Smooth muscle cell of the brain vasculature (primary cell): ENCODE data around the gene GPR45.
"Not testable (repeated sequence)": the region's sequence is repeated elsewhere in the genome, so short reads cannot be mapped to it uniquely, and the experiment has no call there.

Source experiments
- DNase-seq: peaks from one replicate; pipeline ENCODE4 v3.0.0-alpha.2; 2012; ENCODE audit warnings: low read depth, low spot score

GPR45 gene, protein sequence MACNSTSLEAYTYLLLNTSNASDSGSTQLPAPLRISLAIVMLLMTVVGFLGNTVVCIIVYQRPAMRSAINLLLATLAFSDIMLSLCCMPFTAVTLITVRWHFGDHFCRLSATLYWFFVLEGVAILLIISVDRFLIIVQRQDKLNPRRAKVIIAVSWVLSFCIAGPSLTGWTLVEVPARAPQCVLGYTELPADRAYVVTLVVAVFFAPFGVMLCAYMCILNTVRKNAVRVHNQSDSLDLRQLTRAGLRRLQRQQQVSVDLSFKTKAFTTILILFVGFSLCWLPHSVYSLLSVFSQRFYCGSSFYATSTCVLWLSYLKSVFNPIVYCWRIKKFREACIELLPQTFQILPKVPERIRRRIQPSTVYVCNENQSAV

DNA sequence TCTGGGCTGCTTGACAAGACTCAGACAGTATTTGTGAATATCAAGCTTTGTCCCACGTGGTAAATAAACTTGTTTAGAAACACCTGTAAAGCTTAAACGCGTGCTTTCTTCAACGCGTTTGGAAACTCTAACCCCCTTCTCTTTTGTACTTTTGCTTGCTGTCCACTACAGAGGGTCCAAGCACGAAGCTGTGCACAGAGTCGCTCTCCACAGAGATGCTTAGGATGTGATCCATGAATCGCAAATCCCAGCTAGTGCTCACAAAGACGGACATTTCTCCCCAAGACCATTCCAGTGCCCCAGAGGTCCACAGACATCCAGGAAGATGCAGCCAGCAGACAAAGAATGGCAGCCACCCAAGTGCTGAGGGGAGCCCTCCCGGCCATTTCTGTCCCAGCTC, at the start of gene GPR45:
TSS of gene GPR45 (plus strand) at position 301 of the 400 bp plus-strand sequence. CDS start 116 bp downstream, outside the sequence.
- DNase-seq, result no peak

DNA sequence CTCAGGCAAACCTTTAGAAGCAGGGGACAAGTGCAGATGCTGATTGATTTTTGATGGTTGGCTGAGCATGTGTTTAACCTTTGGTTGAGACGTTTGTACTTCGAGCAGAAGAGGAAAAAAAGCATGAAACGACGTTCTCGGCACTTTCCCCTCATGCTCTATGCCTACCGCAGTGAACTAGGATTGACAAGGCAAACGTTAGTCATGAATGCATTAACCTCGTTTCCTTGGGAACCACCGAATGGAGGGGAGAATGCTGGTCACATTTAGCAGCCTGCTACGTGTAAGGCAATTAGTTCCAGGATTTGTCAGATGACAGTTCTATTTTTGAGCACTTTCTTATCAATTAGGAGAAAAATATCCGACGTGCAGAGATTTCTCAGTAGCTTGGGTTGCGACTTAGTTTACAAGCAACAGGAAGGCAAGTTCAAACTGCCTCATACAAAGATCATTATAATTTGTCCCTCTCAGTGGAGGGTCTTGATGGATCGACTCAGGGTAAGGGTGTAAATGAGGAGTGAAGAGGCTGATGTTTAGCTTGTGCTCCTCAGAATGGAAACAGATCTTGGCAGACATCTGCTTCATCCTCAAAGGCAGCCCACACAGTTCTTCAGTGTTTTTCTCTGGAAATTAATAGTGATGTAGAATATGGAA, 47.4 kb upstream of the GPR45 start:
- no peak for DNase-seq

DNA sequence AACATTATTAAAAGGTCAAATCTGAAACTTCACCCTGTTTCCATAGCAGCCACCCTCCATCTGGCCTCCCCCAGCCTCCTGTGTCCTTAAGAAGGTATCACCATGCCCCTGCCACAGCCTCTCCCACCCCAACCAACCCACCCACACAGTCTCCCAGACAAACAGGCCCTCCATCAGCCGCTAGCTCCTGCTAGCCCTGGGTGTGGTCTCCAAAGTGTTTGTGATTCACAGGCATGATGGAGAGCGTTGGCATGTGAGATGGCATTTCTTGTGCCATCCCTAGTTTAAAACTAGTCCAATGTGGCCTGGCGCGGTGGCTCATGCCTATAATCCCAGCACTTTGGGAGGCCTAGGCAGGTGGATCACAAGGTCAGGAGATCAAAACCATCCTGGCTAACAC, 44.9 kb upstream of the GPR45 start:
- DNase-seq, result no peak

DNA sequence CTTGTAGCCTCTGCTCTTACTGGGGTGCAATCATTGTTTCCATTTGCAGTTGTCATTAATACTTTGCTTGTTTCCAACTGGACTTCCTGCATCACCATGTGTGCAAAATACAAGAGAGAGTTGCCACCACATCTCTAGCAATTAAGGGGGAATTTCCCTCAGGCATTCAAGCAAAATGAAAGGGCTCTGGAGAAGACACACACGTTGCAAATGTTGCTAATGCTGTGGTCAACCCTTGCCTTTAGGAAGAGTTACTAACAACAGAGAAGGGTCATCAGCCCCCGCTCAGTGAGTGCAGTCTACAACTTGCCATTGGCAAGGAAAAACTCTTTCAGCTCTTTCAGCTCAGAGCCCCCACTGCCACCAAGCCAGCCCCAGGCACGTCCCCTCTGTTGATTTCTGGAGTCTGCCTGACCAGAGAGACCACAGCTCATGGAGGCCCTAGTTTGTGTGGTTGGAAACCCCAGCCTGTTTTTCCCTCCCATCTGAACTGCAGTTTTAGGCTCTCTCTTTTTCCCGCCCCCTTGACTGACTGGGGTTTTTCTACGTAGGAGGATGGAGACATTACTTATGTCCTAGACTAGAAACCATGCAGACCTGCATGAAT, 25.9 kb upstream of the GPR45 start:
- no peak for DNase-seq

DNA sequence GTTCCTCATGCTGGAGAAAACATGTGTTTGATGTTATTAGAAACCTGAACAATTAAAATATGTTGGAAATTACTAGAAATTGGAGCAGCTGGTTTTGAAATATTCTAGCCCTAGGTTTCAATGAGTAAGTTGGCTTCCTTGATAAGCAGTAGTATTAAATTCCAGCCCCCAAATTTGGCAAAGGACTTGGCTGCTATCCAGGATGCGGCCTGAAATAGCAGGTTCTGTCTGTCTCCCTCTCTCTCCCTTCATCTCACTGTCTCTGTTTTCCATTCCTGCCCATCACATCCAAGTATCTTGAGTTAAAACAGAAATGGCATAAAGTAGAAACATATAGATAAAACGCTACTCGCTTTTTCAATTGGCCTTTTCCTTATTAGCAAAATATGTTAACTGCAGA, 20.9 kb upstream of the GPR45 start:
- DNase-seq, result no peak

DNA sequence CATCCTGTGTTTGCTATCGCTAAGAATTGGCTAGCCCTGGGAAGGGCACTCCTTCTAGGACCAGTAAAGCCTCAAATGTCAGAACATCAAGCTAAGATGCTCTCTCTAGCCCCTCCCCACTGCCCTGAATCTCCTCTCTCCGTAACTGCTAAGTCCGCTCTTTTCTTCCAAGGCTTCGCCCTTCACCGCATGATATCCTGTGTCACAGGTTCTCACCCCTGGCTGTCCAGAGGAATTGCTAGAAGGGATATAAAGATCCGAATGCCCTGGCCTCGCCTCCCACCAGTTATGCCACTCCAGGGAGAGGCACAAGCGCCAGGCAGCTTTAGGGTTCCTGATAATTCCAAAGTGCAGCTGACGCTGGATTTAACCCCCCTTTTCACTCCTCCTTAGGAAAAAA, 17.1 kb upstream of the GPR45 start:
- no peak for DNase-seq

DNA sequence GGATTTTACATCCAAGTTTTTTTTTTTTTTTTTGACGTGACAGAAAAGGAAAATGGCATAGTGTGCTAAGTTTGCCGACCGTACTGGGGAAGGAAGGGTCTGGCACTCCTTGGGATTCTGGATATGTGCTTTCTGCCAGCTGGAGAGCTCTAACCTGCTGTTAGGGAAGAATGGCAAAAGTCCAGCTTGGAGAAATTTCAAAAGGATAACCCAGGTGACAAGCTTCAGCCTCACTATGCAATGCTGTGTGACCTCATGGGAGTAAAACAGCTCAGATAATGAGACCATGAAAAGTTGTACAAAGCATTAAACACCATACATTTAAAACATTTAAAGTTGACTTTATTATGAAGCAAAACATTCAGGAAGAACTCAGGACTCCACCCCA, 10.3 kb upstream of the GPR45 start:
- no peak for DNase-seq

DNA sequence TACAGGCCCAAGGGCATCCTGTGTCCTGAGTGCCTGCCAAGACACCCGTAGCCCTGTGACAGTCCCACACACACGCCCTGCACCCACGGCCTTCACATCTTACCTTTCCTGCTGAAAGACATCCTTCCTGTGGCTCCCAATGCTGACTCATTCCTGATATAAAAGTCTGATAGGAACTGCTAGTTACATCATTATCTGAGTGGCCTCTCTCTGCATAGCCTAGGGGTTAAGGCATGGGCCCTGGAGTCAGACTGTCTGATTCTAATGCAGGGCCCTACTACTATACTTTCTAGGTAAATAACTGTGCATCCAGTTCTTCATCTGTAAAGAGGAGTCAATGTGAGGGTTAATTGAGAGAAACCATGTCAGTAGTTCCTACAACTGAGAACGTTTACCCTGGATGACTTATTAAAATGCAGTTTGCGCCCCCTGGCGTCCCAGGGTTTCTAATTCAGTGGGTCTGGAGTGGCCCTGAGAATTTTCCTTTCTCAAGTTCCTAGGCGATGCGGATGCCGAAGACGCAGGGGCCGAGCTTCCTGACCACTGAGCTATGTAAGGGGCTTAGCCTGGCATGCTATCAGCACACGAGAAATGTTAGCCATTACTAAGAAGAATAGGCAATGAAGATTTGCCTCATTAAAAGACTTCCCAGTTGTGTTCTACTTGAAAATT, 6.0 kb upstream of the GPR45 start:
- DNase-seq, result peak; percentile 73

DNA sequence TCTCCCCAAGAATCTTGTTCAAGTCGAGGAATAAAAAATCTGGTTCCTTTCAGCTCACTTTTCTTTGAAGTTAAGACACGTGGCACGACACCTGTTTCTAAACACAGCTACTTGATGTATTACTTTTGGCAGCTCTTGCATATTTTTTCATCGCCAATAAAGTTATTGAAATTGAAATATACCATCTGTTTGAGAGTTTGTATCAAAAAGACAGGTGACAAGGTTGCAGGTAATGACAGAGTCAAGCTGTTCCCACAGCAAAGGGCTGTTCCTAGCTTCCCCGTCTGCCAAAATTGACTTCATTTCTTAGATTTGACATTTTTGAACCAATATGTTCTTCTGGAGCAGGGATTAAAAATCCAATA, 5.5 kb upstream of the GPR45 start:
- no peak for DNase-seq

DNA sequence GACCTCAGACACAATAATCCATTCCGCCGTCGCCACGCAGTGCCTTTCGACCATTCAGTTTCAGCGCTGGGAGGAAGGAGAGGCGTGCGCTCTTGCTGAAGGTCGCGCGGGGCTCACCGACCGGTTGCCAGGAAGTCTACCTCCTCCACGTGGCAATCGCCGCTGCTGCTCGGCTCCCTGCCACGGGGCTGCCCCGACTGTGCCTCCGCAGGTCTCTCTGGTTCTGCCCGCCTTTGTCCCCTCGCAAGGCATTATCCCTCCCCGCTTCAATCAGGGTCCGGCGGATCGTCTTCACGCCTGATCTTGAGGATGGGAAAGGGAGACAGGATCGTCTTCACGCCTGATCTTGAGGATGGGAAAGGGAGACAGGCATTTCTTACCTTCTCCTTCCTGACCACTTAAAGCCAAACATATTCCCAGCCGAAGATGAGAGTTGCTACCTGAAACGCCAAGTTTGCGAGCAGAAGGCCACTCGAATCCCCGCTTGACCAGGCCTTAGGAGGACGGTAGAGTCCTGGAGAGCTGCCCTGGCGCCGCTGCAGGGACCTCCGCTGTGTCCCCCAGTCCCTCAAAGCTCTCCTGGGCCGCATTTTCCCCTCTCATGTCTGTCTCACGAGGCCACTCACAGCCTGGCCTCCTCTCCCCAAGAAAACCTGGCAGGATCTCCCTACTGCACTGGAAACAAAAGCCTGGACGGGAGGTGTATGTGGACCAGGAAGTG, 4.3 kb upstream of the GPR45 start:
- no peak for DNase-seq

DNA sequence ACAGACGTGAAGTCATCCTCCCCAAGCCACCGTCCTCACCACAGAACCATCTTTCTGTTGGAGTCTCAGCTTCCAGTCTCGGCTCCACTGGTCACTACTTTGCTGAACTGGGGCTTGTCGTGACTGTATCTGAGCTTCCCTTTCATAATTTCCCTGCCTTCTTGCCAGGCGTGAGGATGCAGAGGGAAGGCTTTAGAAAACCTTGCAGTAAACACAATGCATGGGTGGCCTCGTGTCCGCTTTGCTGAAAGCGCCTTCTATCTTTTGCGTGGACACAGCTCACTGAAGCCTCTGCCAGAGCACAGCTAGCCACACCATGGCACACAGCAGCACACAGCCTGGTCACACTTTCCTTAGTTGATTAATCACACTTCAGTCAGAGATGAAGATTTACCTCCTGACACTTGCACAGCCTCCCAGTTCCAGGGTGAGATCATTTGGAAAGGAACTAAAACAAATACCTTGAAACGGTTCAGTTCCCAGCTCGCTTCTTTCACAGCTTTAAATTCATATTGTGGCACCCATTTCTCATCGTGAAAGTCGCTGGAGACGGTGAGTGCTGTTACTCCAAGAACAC, 2.8 kb upstream of the GPR45 start:
- no peak for DNase-seq

DNA sequence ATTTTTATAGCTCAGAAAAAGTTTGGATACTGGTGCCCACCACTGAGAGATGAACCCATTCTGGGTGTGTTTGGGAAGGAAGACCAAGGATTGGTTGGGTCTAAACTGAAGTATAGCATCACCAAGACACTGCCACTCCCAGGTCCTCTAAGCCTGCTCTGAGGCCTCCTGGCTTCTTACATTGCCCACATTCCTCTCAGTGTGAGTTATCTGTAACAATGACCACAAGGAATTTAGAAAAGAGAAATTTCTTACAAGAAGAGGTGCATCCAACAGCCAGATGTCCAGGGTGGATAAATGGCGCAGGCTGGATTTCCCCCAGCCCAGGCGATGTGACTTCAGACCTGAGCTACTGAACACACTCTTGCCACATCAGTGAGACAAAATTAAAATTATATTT, 1.6 kb upstream of the GPR45 start:
- peak; percentile 26 for DNase-seq

DNA sequence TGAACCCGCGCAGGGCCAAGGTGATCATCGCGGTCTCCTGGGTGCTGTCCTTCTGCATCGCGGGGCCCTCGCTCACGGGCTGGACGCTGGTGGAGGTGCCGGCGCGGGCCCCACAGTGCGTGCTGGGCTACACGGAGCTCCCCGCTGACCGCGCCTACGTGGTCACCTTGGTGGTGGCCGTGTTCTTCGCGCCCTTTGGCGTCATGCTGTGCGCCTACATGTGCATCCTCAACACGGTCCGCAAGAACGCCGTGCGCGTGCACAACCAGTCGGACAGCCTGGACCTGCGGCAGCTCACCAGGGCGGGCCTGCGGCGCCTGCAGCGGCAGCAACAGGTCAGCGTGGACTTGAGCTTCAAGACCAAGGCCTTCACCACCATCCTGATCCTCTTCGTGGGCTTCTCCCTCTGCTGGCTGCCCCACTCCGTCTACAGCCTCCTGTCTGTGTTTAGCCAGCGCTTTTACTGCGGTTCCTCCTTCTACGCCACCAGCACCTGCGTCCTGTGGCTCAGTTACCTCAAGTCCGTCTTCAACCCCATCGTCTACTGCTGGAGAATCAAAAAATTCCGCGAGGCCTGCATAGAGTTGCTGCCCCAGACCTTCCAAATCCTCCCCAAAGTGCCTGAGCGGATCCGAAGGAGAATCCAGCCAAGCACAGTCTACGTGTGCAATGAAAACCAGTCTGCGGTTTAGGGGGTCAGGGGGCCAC, 897 bp downstream of the GPR45 start:
- no peak for DNase-seq

DNA sequence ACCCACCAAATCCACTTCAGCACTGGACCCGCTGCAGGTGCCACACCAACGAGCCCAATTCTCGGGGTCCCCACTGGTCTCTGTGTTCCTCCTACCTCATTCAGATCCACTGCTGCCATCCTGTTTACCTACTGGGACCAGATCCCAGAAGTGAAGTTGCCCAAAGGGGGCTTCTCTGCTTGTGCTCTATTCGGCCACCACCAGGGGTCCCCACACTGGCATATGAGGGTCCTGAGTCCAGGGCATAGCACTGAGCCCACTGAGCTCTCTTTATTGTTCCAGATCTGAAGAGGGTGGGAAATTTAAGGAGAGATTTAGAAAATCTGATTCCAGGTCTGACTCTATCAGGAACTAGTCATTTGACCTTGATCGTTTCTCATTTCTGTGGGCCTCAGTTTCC, 2.4 kb downstream of the GPR45 start:
- no peak for DNase-seq

DNA sequence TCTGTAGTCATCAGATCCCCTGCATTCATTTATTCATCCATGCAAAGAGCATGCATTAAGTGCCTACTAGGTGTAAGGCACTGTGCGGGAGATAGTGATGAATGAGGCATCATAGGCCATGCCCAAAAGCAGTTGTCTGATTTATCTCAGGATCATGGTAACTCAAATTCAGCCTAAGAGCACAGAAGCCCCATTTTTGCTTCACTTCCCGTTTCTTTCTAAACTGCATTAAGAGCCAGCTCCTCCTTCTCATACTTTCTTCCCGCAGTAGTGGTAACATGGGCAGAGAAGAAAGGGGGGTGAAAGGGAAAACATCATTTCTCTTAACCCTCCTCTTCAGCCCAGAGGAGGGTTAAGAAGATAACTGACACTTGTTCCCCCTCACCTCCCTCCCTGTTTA, 2.9 kb downstream of the GPR45 start:
- no peak for DNase-seq

DNA sequence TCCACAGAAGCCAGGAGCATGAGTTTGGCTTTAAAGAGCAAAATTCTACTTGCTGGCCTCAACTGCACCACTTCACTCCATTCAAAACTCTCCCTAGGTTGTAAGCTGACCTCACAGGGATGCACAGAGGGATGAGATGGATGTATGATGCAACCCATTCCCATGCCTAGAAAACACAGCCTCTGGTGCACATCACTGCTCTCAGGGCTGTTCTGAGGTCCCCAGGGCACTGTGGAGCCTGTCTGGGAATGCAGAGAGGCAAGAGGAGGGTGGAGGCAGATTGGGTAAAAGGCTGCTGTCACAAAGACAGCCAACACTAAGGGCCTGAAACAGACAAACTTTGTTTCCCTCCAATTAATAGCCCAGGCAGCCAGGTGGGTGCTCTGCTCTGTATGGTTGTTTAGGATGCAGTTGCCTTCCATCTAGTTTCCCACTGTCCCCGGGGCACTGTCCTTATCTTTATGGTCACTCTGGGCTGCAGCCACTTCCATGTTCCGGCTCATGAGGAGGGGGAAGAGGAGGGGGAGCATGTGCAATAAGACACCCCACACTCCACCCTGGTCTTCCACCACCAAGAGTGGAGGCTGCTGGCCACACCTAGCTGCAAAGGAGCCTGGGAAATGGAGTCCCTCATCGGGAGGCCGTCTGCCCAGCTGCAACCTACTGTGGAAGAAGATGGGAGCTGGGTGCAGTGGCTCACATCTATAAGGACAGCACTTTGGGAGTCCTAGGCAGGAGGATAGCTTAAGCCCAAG, 7.0 kb downstream of the GPR45 start:
- DNase-seq, result no peak

DNA sequence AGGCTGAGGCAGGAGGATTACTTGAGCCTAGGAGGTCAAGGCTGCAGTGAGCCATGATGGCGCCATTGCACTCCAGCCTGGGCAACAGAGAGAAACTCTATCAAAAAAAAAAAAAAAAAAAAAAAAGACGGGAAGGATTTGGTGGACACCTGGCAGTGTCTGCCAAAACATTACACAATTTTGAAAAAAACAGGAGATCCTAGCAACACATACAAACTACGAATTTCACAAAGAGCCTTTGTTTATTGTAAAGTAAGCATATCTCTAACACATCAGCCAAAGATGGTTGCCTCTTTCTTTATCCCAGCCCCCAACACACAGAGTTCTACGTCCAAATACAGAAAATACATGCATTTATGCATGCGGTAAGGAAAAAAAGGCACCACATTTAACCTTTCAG, 7.6 kb downstream of the GPR45 start:
- DNase-seq, result no peak

DNA sequence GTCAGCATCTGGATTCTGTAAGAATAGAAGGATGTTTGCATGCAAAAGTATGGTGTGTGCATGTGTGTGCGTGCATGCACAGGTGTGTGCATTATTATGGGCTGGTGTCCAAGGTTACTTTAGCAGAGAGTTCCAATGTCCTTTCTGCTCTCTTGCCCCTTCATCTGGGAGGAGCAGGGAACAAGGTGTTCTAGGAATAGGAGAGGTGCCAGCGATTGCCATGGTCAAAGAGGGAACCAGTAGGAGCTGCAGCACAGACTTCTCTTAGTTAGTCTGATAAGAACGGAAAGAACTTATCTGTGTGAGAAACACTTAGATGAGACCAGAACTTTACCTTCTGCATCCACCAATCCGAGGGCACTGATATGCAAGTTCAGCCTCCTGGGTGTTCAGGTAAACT, 8.3 kb downstream of the GPR45 start:
- no peak for DNase-seq

DNA sequence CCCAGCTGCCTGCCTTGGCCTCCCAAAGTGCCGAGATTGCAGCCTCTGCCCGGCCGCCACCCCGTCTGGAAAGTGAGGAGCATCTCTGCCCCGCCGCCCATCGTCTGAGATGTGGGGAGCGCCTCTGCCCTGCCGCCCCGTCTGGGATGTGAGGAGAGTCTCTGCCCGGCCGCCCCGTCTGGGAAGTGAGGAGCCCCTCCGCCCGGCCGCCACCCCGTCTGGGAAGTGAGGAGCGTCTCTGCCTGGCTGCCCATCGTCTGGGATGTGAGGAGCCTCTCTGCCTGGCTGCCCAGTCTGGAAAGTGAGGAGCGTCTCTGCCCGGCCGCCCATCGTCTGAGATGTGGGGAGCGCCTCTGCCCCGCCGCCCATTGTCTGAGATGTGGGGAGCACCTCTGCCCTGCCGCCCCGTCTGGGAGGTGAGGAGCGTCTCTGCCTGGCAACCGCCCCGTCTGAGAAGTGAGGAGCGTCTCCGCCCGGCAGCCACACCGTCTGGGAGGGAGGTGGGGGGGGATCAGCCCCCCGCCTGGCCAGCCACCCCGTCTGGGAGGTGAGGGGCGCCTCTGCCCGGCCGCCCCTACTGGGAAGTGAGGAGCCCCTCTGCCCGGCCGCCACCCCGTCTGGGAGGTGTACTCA, 9.6 kb downstream of the GPR45 start:
- not testable (repeated sequence) for DNase-seq

DNA sequence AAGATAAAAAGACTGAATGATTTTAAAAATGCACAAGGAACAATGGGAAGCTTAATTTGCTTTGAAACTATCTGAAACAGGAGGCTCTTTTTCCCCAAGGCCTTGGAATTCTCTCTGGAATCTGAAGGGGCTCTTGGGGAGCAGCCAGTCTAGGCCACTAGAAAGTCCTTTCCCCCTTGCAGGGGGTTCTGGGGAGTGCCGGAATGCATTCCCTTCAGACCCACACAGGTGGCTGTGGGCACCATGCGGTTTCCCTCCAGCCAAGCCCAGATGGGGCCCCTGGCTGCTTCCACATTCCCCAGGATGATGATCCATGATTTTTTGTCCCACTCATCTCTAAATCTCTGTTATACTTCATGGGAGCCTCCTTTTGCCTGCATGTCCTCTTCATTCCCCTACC, 10.7 kb downstream of the GPR45 start:
- DNase-seq, result no peak
